Measurements from ENCODE around the gene CCDC170. TPM values are rescaled to one million over a fixed set of nuclear protein-coding genes. Genes with fewer than 3 reads are reported as not detected.

CCDC170 gene
- total RNA-seq, 4 donors from 2014 or later: 0.35 to 1.7 (median 1.5) TPM; not detected in 1

GRCh38 chr6:151482290-151482689, 11.5 kb upstream of the CCDC170 start:
- TF ChIP-seq POLR2A (IDR thresholded peaks at IDR 0.05) (no peak), CTCF (IDR thresholded peaks at IDR 0.05) (no peak)
- Histone ChIP-seq H3K27ac (peak overlapping the region in 1 of 4 donors; percentile 35), H3K4me3 (no peak overlapping the region), H3K36me3 (no peaks in the 10 kb centered on the region), H3K4me1 (no peaks in the 10 kb centered on the region), H3K9me3 (no peaks in the 10 kb centered on the region), H3K27me3 (no peaks in the 10 kb centered on the region)
- no peak for DNase-seq

- no peaks in the 10 kb centered on the region for H3K36me3 ChIP-seq
- DNase-seq: no peak
- no peak overlapping the region for H3K27ac ChIP-seq
- H3K9me3 ChIP-seq: no peaks in the 10 kb centered on the region
- no peak overlapping the region for H3K4me3 ChIP-seq
- no peaks in the 10 kb centered on the region for H3K4me1 ChIP-seq
- no peak for TF ChIP-seq CTCF (IDR thresholded peaks at IDR 0.05)
- TF ChIP-seq POLR2A (IDR thresholded peaks at IDR 0.05): no peak
- no peaks in the 10 kb centered on the region for H3K27me3 ChIP-seq
Measured at GRCh38 chr6:151483994-151484393, 9.8 kb upstream of the CCDC170 start.

GRCh38 chr6:151488226-151488625, 5.6 kb upstream of the CCDC170 start:
- Histone ChIP-seq H3K4me3 (no peak overlapping the region), H3K27me3 (no peaks in the 10 kb centered on the region), H3K36me3 (no peaks in the 10 kb centered on the region), H3K27ac (no peak overlapping the region), H3K9me3 (no peaks in the 10 kb centered on the region), H3K4me1 (no peaks in the 10 kb centered on the region)
- no peak for DNase-seq
- no peak for TF ChIP-seq POLR2A (IDR thresholded peaks at IDR 0.05)
- TF ChIP-seq CTCF (IDR thresholded peaks at IDR 0.05): no peak

GRCh38 chr6:151490996-151491395, 2.8 kb upstream of the CCDC170 start:
- no peak for DNase-seq
- peaks cover 0 to 10% (median 3%) of the 10 kb centered on the region in 4 donors for H3K4me1 ChIP-seq
- no peaks in the 10 kb centered on the region for H3K9me3 ChIP-seq
- TF ChIP-seq CTCF (IDR thresholded peaks at IDR 0.05) (no peak), POLR2A (IDR thresholded peaks at IDR 0.05) (no peak)
- peaks cover 0 to 5% of the 10 kb centered on the region in 2 donors for H3K27me3 ChIP-seq
- H3K4me3 ChIP-seq: no peak overlapping the region
- H3K36me3 ChIP-seq: no peaks in the 10 kb centered on the region
- no peak overlapping the region for H3K27ac ChIP-seq

GRCh38 chr6:151493161-151493803, 535 bp upstream of the CCDC170 start:
- Histone ChIP-seq H3K4me3 (peak overlapping the region; percentile 25 to 63 (median 48)), H3K4me1 (peaks cover 0 to 10% (median 3%) of the 10 kb centered on the region in 4 donors), H3K27me3 (peaks cover 0 to 5% of the 10 kb centered on the region in 2 donors), H3K36me3 (no peaks in the 10 kb centered on the region), H3K9me3 (no peaks in the 10 kb centered on the region), H3K27ac (peak overlapping the region in 2 of 4 donors; percentile 36 to 57)
- TF ChIP-seq CTCF (IDR thresholded peaks at IDR 0.05): no peak
- TF ChIP-seq POLR2A (IDR thresholded peaks at IDR 0.05): no peak
- DNase-seq: no peak

Data from Peyer's patch (tissue), 4 donors.